IMR-90 (cell line): ENCODE results near the gene EIF5A. TPM values are rescaled to one million over a fixed set of nuclear protein-coding genes. Genes with fewer than 3 reads are reported as not detected.
A peak's percentile ranks its signal among the peaks of the same experiment; 100 is the strongest.

ENCODE experiments used
- ATAC-seq: fragments of 200-7000 bp; cut with Tn5 transposase; 2 replicates; pipeline ENCODE4 v1.9.1; 2020; ENCODE audit warnings: low read depth, mild to moderate bottlenecking, moderate library complexity
- BruUV-seq: library from RNA; stranded (reverse); fragments of 400-500 nt; replicated peaks from 2 replicates; lab custom pipeline; 2021; lab: Mats Ljungman, UMichigan
- CTCF ChIA-PET: fragments of 300-600 bp; formaldehyde crosslinking; extraction: SDS; loops from one replicate; lab custom pipeline; 2021; ENCODE audit warnings: antibody characterized with exemption; lab: Yijun Ruan, JAX
- POLR2A ChIA-PET: fragments of 300-600 bp; sonication (Branson Sonifier 250); formaldehyde crosslinking; loops from one replicate; lab custom pipeline; 2022; ENCODE audit warnings: antibody characterized with exemption; ENCODE audit not compliant: unreplicated experiment; lab: Charles Lee
- DNase-seq: peaks from one replicate; pipeline ENCODE4 v3.0.0; 2013
- H2AFZ ChIP-seq: replicated peaks from 2 replicates; pipeline ENCODE3; 2013; ENCODE audit warnings: low read length, mild to moderate bottlenecking; ENCODE audit not compliant: poor library complexity
- H2AK5ac ChIP-seq: 2 replicates; pipeline ENCODE4 v1.6.1; 2013; ENCODE audit warnings: low read depth, low read length, inconsistent platforms
- H2AK9ac ChIP-seq: replicated peaks from 2 replicates; pipeline ENCODE3; 2013; ENCODE audit warnings: mild to moderate bottlenecking, low read depth, low read length, moderate library complexity; ENCODE audit not compliant: poor library complexity
- H2BK120ac ChIP-seq: 2 replicates; pipeline ENCODE4 v1.6.1; 2013; ENCODE audit warnings: low read depth, low read length, inconsistent platforms
- H2BK15ac ChIP-seq: 3 replicates; pipeline ENCODE4 v1.6.1; 2013; ENCODE audit warnings: low read depth, low read length, inconsistent platforms
- H2BK20ac ChIP-seq: 2 replicates; pipeline ENCODE4 v1.6.1; 2013; ENCODE audit warnings: low read depth, mild to moderate bottlenecking, inconsistent platforms, low read length, moderate library complexity
- H2BK5ac ChIP-seq: 2 replicates; pipeline ENCODE4 v1.6.1; 2013; ENCODE audit warnings: mild to moderate bottlenecking, low read depth, low read length, inconsistent platforms; ENCODE audit not compliant: poor library complexity, severe bottlenecking
- H3K14ac ChIP-seq: replicated peaks from 2 replicates; pipeline ENCODE4 v1.6.1; 2013; ENCODE audit warnings: low read depth, low read length, inconsistent platforms
- H3K18ac ChIP-seq: 2 replicates; pipeline ENCODE4 v1.6.1; 2013; ENCODE audit warnings: low read depth, low read length, control low read depth
- H3K23ac ChIP-seq: 2 replicates; pipeline ENCODE4 v1.6.1; 2013; ENCODE audit warnings: low read depth, low read length, inconsistent platforms
- H3K27ac ChIP-seq: 2 replicates; pipeline ENCODE4 v1.5.1; 2013; ENCODE audit warnings: mild to moderate bottlenecking, control low read depth, low read length; ENCODE audit not compliant: insufficient read depth
- H3K27me3 ChIP-seq: 2 replicates; pipeline ENCODE4 v1.6.1; 2013; ENCODE audit warnings: low read length; ENCODE audit not compliant: control insufficient read depth, insufficient read depth
- H3K36me3 ChIP-seq: 2 replicates; pipeline ENCODE4 v1.6.1; 2013; ENCODE audit warnings: low read length, mixed read lengths; ENCODE audit not compliant: control insufficient read depth, insufficient read depth
- H3K4ac ChIP-seq: 2 replicates; pipeline ENCODE4 v1.6.1; 2013; ENCODE audit warnings: low read depth, low read length, inconsistent platforms
- H3K4me1 ChIP-seq: 2 replicates; pipeline ENCODE4 v1.6.1; 2013; ENCODE audit warnings: low read length, mixed read lengths; ENCODE audit not compliant: control insufficient read depth, insufficient read depth
- H3K4me2 ChIP-seq: 2 replicates; pipeline ENCODE4 v1.6.1; 2013; ENCODE audit warnings: low read depth, mild to moderate bottlenecking, control low read depth, low read length, moderate library complexity
- H3K4me3 ChIP-seq: 2 replicates; pipeline ENCODE4 v1.5.1; 2013; ENCODE audit warnings: low read depth, mild to moderate bottlenecking, control low read depth, low read length, moderate library complexity; ENCODE audit not compliant: insufficient read depth
- H3K56ac ChIP-seq: 2 replicates; pipeline ENCODE4 v1.6.1; 2013; ENCODE audit warnings: low read length, inconsistent platforms; ENCODE audit not compliant: insufficient read depth; ENCODE audit errors: extremely low read depth
- H3K79me1 ChIP-seq, 2 experiments: 2 replicates each; pipeline ENCODE4 v1.6.1; 2013; ENCODE audit warnings: low read length in 2 of 2, inconsistent platforms in 1 of 2, low read depth in 1 of 2
- H3K9ac ChIP-seq: 2 replicates; pipeline ENCODE4 v1.6.1; 2013; ENCODE audit warnings: low read depth, low read length, control low read depth
- H3K9me1 ChIP-seq: 2 replicates; pipeline ENCODE4 v1.6.1; 2013; ENCODE audit warnings: low read length, inconsistent platforms; ENCODE audit not compliant: insufficient read depth
- H3K9me3 ChIP-seq: 2 replicates; pipeline ENCODE4 v1.6.1; 2013; ENCODE audit warnings: low read length; ENCODE audit not compliant: control insufficient read depth, insufficient read depth
- H4K20me1 ChIP-seq: 2 replicates; pipeline ENCODE4 v1.6.1; 2013; ENCODE audit warnings: low read length, inconsistent platforms; ENCODE audit not compliant: insufficient read depth
- H4K5ac ChIP-seq: 2 replicates; pipeline ENCODE4 v1.6.1; 2013; ENCODE audit warnings: mild to moderate bottlenecking, low read depth, low read length, control low read depth
- H4K8ac ChIP-seq, 2 experiments: 2 replicates each; pipeline ENCODE4 v1.6.1; 2013; ENCODE audit warnings: low read depth in 2 of 2, low read length in 2 of 2, control low read depth in 1 of 2, inconsistent platforms in 1 of 2
- H4K91ac ChIP-seq: 2 replicates; pipeline ENCODE4 v1.6.1; 2013; ENCODE audit warnings: low read depth, low read length, inconsistent platforms; ENCODE audit not compliant: insufficient read depth
- MXI1 ChIP-seq: IDR thresholded peaks from 2 replicates; pipeline ENCODE4 v1.6.1; 2012; ENCODE audit warnings: low read depth, mild to moderate bottlenecking, low read length, moderate library complexity, borderline replicate concordance
- RCOR1 ChIP-seq: IDR thresholded peaks from 2 replicates; pipeline ENCODE4 v1.6.1; 2012; ENCODE audit warnings: mild to moderate bottlenecking, low read length, improper control_type of control experiment; ENCODE audit not compliant: insufficient replicate concordance
- WGBS, 2 experiments: methylation state at CpG; one replicate each; pipeline versions ENCODE4 v1.1.5 to v1.1.7; 2013; ENCODE audit warnings: missing lambda C conversion rate in 2 of 2; ENCODE audit not compliant: insufficient read length in 1 of 2; ENCODE audit errors: extremely low coverage in 2 of 2; 5-methylcytosine and 5-hydroxymethylcytosine counted together
- dilution Hi-C: fragments of 300-500 bp; cut with HindIII; formaldehyde crosslinking; loops from one replicate; pipeline ENCODE4 v1.14.3; 2018; ENCODE audit warnings: low sequenced_read_pairs; ENCODE audit not compliant: unreplicated experiment
- in situ Hi-C: fragments of 300-500 bp; cut with MboI; formaldehyde crosslinking; loops from 3 replicates; pipeline ENCODE4 v1.14.3; 2019; ENCODE audit warnings: low sequenced_read_pairs, inconsistent platforms, mixed read lengths
- intact Hi-C: fragments of 100-400 bp; cut with micrococcal nuclease; formaldehyde crosslinking; loops from 2 replicates; pipeline ENCODE4 v1.10.0; 2022
- polyA plus RNA-seq, 3 experiments: library from polyadenylated mRNA; depleted of rRNA; stranded (reverse); fragments of >200 nt; gene quantifications; 2 replicates each; pipeline ENCODE4 v1.2.3, GENCODE V29; 2012; ENCODE audit warnings: low replicate concordance in 1 of 3
- total RNA-seq: library from RNA; depleted of rRNA; stranded (reverse); fragments of >200 nt; gene quantifications from 2 replicates; pipeline ENCODE4 v1.2.3, GENCODE V29; 2012

The EIF5A gene
- total and polyA plus RNA-seq, 2 of the 4 experiments (the other 2 are of a cell fraction) = 782 to 883 TPM

GRCh38 chr17:7330638-7331015 is 23.2 kb downstream of the EIF5A start:
- intact Hi-C loops = no loop called here
- Histone ChIP-seq H3K79me1 (peaks cover 10 to 21% of the 10 kb centered on the region in 2 experiments; a peak in 3 of 4 replicates), H2BK20ac (no peak overlapping the region), H3K9me1 (peaks cover 6% of the 10 kb centered on the region; the same call in 1 of the 2 replicates), H3K27ac (peak overlapping the region; percentile 72), H3K9ac (peak overlapping the region; percentile 55), H3K4ac (peak overlapping the region; percentile 23; the same call in 1 of the 2 replicates), H3K4me2 (peak overlapping the region; percentile 90), H2BK15ac (0 out of 3 replicates have a peak overlapping the region, but pooled peaks have one; percentile 26), H2BK5ac (peak overlapping the region; percentile 65), H3K18ac (no peak overlapping the region), H3K4me3 (peak overlapping the region; percentile 86), H2BK120ac (no peak overlapping the region), H2AFZ (peak overlapping the region; percentile 97), H3K14ac (peak overlapping the region; percentile 62; the same call in 1 of the 2 replicates), H3K9me3 (no peaks in the 10 kb centered on the region), H4K20me1 (no peaks in the 10 kb centered on the region), H4K91ac (0 out of 2 replicates have a peak overlapping the region, but pooled peaks have one; percentile 9), H3K36me3 (peaks cover 7% of the 10 kb centered on the region), H3K27me3 (peaks cover 5% of the 10 kb centered on the region), H4K8ac (peak overlapping the region; percentile 39 to 84; a peak in 3 of 4 replicates), H4K5ac (peak overlapping the region; percentile 58), H3K4me1 (peaks cover 5% of the 10 kb centered on the region; the same call in 1 of the 2 replicates), H2AK9ac (peak overlapping the region; percentile 83), H3K56ac (no peak overlapping the region), H3K23ac (peak overlapping the region; percentile 10; the same call in 1 of the 2 replicates), H2AK5ac (peak overlapping the region; percentile 35; the same call in 1 of the 2 replicates)
- BruUV-seq = no TSS peak
- POLR2A ChIA-PET = no interaction called here
- in situ Hi-C loops = loop anchor here (5.0 kb wide), 1 partner anchor 53 kb away; no protein-coding TSS in a partner anchor
- DNase-seq = no peak
- WGBS, 2 experiments = no CpG with 5 or more reads among the region's 13 CpGs
- CTCF ChIA-PET = no interaction called here
- ATAC-seq = no peak
- dilution Hi-C loops = no loop called here
- peak; percentile 4; the same call in 1 of the 2 replicates for TF ChIP-seq MXI1
- TF ChIP-seq RCOR1 = no peak
